GM19438 (cell line): ENCODE measurements around the gene CYP1A1.
"Not testable (repeated sequence)": the region's sequence is repeated elsewhere in the genome, so short reads cannot be mapped to it uniquely, and the experiment has no call there.

Source experiments
- ATAC-seq: cut with Tn5 transposase; IDR thresholded peaks from one replicate; pipeline ENCODE4 v1.9.1; 2021; ENCODE audit warnings: low read depth; ENCODE audit not compliant: unreplicated experiment

CYP1A1 gene

GRCh38 chr15:74738239-74738638, 12.9 kb upstream of the CYP1A1 start:
- not testable (repeated sequence) for ATAC-seq

- no peak for ATAC-seq
Measured at GRCh38 chr15:74735305-74735704, 10.0 kb upstream of the CYP1A1 start.

- no peak for ATAC-seq
Measured at GRCh38 chr15:74733269-74733668, 7.9 kb upstream of the CYP1A1 start.

GRCh38 chr15:74732846-74733245, 7.5 kb upstream of the CYP1A1 start:
- no peak for ATAC-seq

GRCh38 chr15:74730619-74731316, 5.4 kb upstream of the CYP1A1 start:
- ATAC-seq = no peak

- ATAC-seq = not testable (repeated sequence)
Measured at GRCh38 chr15:74729372-74729771, 4.0 kb upstream of the CYP1A1 start.

- ATAC-seq = not testable (repeated sequence)
Measured at GRCh38 chr15:74728699-74729098, 3.4 kb upstream of the CYP1A1 start.

GRCh38 chr15:74727727-74728126, 2.4 kb upstream of the CYP1A1 start:
- ATAC-seq = no peak

GRCh38 chr15:74726774-74727164, 1.4 kb upstream of the CYP1A1 start:
- no peak for ATAC-seq

- ATAC-seq = peak; percentile 54
Measured at GRCh38 chr15:74725845-74726773, 781 bp upstream of the CYP1A1 start.

GRCh38 chr15:74724570-74725224, 631 bp downstream of the CYP1A1 start:
- ATAC-seq = no peak

- ATAC-seq = no peak
Measured at GRCh38 chr15:74723754-74724334, 1.5 kb downstream of the CYP1A1 start.

GRCh38 chr15:74723187-74723586, 2.1 kb downstream of the CYP1A1 start:
- no peak for ATAC-seq

GRCh38 chr15:74722591-74722990, 2.7 kb downstream of the CYP1A1 start:
- no peak for ATAC-seq

- ATAC-seq = no peak
Measured at GRCh38 chr15:74716651-74717050, 8.7 kb downstream of the CYP1A1 start.

- ATAC-seq = no peak
Measured at GRCh38 chr15:74712311-74712710, 13.0 kb downstream of the CYP1A1 start.

GRCh38 chr15:74710319-74711094, 14.8 kb downstream of the CYP1A1 start:
- no peak for ATAC-seq

GRCh38 chr15:74709892-74710291, 15.4 kb downstream of the CYP1A1 start:
- no peak for ATAC-seq

GRCh38 chr15:74709011-74709410, 16.3 kb downstream of the CYP1A1 start:
- no peak for ATAC-seq

GRCh38 chr15:74696808-74697207, 28.5 kb downstream of the CYP1A1 start:
- no peak for ATAC-seq
